ENCODE results near the gene PKD2.

DNA sequence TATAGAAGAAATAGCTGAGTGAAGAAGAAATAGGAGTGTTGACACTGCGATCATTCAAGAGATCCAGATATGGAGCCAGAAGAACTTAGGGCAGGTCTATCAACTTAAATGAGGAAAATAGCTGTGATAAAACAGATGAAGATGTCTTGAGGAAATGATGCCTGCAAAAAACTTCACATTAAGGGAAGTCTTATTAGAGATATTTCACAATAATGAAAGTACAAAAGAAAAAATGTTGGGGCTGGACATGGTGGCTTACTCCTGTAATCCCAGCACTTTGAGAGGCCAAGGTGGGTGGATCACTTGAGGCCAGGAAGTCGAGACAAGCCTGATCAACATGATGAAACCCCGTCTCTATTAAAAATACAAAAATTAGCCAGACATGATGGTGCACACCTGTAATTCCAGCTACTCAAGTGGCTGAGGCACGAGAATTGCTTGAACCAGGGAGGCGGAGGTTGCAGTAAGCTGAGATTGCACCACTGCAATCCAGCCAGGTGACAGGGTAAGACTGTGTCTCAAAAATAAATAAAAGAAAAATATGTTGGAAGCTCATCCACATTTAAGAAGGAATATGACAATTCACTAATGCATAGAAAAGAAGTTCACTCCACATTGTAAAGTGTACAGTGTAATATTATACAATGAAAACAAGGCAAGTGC, 56.3 kb downstream of the PKD2 start:
- TF ChIP-seq, protein P1, sequence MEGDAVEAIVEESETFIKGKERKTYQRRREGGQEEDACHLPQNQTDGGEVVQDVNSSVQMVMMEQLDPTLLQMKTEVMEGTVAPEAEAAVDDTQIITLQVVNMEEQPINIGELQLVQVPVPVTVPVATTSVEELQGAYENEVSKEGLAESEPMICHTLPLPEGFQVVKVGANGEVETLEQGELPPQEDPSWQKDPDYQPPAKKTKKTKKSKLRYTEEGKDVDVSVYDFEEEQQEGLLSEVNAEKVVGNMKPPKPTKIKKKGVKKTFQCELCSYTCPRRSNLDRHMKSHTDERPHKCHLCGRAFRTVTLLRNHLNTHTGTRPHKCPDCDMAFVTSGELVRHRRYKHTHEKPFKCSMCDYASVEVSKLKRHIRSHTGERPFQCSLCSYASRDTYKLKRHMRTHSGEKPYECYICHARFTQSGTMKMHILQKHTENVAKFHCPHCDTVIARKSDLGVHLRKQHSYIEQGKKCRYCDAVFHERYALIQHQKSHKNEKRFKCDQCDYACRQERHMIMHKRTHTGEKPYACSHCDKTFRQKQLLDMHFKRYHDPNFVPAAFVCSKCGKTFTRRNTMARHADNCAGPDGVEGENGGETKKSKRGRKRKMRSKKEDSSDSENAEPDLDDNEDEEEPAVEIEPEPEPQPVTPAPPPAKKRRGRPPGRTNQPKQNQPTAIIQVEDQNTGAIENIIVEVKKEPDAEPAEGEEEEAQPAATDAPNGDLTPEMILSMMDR (IDR thresholded peaks at IDR 0.05; ENCODE audit: poor library complexity, severe bottlenecking) = no peak
- no peak for TF ChIP-seq POLR2AphosphoS5 (IDR thresholded peaks at IDR 0.05)
- no peak for TF ChIP-seq TAF1 (IDR thresholded peaks at IDR 0.05; ENCODE audit: low read depth)
- no peak for TF ChIP-seq EP300 (conservative IDR thresholded peaks at IDR 0.05; ENCODE audit: poor library complexity, severe bottlenecking)
- no peak for TF ChIP-seq RAD21 (conservative IDR thresholded peaks at IDR 0.05)

Measured in neural cell (in vitro differentiated cells).